Parathyroid adenoma (tissue), 2 donors: Measurements from ENCODE around the gene NOL12.
"Not testable (repeated sequence)": the region's sequence is repeated elsewhere in the genome, so short reads cannot be mapped to it uniquely, and the experiment has no call there.

Experiments
- H2AFZ ChIP-seq: fragments of 300-600 bp; sonication (generic); one replicate; pipeline ENCODE4 v1.7.0; 2017; ENCODE audit warnings: antibody characterized with exemption, mild to moderate bottlenecking
- H3K27ac ChIP-seq: fragments of 300-600 bp; sonication (generic); one replicate; pipeline ENCODE4 v1.7.0; 2017
- H3K27me3 ChIP-seq: fragments of 300-600 bp; sonication (generic); one replicate; pipeline ENCODE4 v1.7.0; 2017; ENCODE audit warnings: low read length; ENCODE audit not compliant: control insufficient read depth, insufficient read depth
- H3K36me3 ChIP-seq: fragments of 300-600 bp; sonication (generic); one replicate; pipeline ENCODE4 v1.7.0; 2017; ENCODE audit warnings: low read length; ENCODE audit not compliant: control insufficient read depth, insufficient read depth
- H3K4me1 ChIP-seq: fragments of 300-600 bp; sonication (generic); one replicate; pipeline ENCODE4 v1.7.0; 2017; ENCODE audit warnings: control low read depth
- H3K4me2 ChIP-seq: fragments of 300-600 bp; sonication (generic); one replicate; pipeline ENCODE4 v1.7.0; 2017; ENCODE audit warnings: low read length
- H3K4me3 ChIP-seq: fragments of 300-600 bp; sonication (generic); one replicate; pipeline ENCODE4 v1.7.0; 2017; ENCODE audit warnings: low read depth, low read length
- H3K79me2 ChIP-seq: fragments of 300-600 bp; sonication (generic); one replicate; pipeline ENCODE4 v1.7.0; 2017; ENCODE audit warnings: control low read depth
- H3K9ac ChIP-seq: fragments of 300-600 bp; sonication (generic); one replicate; pipeline ENCODE4 v1.7.0; 2017; ENCODE audit warnings: mild to moderate bottlenecking
- H3K9me3 ChIP-seq: fragments of 300-600 bp; sonication (generic); one replicate; pipeline ENCODE4 v1.7.0; 2017; ENCODE audit warnings: low read length; ENCODE audit not compliant: control insufficient read depth
- TF ChIP-seq, protein P1 (sequence below): fragments of 300-600 bp; sonication (generic); IDR thresholded peaks from one replicate; pipeline ENCODE4 v1.7.0; 2017; ENCODE audit warnings: antibody characterized with exemption, mild to moderate bottlenecking
- donor health status: primary hyperparathyroidism.

Gene NOL12

DNA sequence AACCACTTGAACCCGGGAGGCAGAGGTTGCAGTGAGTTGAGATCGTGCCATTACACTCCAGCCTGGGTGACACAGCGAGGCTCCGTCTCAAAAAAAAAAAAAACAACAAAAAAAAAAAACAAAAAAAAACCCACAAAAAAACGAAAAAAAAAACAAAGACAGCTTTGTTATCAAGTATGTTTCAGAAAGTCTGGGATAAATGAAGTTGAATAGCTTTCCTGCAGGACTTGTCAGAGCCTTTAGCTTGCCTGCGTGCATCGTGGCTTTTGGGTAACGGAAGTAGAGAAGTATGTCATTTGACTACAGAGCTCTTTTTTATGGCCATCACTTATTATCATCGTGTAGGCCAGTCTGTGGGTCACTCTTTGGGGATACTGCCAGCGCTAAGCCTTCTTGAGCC, 25.3 kb downstream of the NOL12 start:
- Histone ChIP-seq H2AFZ (no peak overlapping the region), H3K79me2 (no peaks in the 10 kb centered on the region), H3K4me3 (no peak overlapping the region), H3K4me2 (no peak overlapping the region), H3K9me3 (no peaks in the 10 kb centered on the region), H3K27me3 (no peaks in the 10 kb centered on the region), H3K27ac (no peak overlapping the region), H3K36me3 (no peaks in the 10 kb centered on the region), H3K9ac (no peak overlapping the region), H3K4me1 (no peaks in the 10 kb centered on the region)
- TF ChIP-seq, protein P1, sequence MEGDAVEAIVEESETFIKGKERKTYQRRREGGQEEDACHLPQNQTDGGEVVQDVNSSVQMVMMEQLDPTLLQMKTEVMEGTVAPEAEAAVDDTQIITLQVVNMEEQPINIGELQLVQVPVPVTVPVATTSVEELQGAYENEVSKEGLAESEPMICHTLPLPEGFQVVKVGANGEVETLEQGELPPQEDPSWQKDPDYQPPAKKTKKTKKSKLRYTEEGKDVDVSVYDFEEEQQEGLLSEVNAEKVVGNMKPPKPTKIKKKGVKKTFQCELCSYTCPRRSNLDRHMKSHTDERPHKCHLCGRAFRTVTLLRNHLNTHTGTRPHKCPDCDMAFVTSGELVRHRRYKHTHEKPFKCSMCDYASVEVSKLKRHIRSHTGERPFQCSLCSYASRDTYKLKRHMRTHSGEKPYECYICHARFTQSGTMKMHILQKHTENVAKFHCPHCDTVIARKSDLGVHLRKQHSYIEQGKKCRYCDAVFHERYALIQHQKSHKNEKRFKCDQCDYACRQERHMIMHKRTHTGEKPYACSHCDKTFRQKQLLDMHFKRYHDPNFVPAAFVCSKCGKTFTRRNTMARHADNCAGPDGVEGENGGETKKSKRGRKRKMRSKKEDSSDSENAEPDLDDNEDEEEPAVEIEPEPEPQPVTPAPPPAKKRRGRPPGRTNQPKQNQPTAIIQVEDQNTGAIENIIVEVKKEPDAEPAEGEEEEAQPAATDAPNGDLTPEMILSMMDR = no peak

DNA sequence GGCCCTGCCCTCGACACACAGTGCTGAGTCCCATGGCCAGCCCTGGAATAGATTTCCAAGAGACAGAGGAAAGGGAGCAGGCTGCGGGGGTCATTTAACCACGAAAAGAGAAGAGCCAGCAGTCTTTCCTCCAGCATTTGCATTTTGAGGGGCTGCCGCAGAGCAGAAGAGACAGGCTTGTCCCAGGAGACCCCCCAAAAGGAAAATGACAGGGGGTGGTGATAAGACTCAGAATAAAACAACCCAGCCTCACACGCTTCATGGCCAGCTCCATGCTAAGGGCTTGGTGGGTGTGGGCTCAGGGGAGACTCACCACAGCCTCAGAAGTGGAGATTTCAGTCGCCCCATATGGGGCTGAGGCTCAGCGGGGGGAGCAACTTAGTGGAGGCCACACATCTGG, 27.6 kb downstream of the NOL12 start:
- no peaks in the 10 kb centered on the region for H3K4me1 ChIP-seq
- H3K9me3 ChIP-seq = no peaks in the 10 kb centered on the region
- no peak overlapping the region for H3K27ac ChIP-seq
- no peak overlapping the region for H2AFZ ChIP-seq
- TF ChIP-seq, protein P1 = no peak
- H3K9ac ChIP-seq = no peak overlapping the region
- H3K36me3 ChIP-seq = no peaks in the 10 kb centered on the region
- H3K4me3 ChIP-seq = no peak overlapping the region
- H3K27me3 ChIP-seq = no peaks in the 10 kb centered on the region
- H3K4me2 ChIP-seq = no peak overlapping the region
- no peaks in the 10 kb centered on the region for H3K79me2 ChIP-seq

DNA sequence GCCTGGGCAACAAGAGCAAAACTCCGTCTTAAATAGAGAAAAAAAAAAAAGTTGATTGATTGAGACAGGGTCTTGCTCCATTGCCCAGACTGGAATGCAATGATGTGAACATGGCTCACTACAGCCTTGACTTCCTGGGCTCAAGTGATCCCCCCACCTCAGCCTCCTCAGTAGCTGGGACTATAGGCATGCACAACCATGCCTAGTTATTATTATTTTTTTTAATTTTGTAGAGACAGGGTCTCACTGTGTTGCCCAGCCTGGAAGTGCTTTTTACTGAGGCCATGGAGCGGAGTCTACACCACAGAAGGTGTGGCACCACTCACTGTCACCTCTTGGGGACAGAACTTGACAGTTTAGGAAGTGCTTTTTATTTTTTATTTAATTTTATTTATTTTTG, 28.5 kb downstream of the NOL12 start:
- H3K4me1 ChIP-seq = no peaks in the 10 kb centered on the region

DNA sequence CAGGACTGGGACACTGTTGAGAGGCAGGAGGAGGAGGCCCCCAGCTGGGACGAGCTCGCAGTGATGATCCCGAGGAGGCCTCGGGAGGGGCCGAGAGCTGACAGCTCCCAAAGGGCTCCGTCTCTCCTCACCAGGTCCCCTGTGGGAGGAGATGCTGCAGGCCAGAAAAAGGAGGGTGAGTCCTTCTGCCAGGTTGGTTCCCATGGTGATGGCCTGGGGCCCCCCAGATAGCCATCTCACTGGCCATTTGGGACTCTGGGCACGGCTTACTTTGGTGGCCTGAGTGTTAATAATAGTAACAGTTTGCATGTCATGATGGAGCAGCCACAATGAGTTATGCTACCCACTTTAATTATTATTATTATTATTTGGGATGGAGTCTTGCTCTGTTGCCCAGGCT, 29.6 kb downstream of the NOL12 start:
- Histone ChIP-seq H3K9ac (no peak overlapping the region), H3K4me2 (no peak overlapping the region), H2AFZ (no peak overlapping the region), H3K27ac (no peak overlapping the region), H3K27me3 (no peaks in the 10 kb centered on the region), H3K9me3 (no peaks in the 10 kb centered on the region), H3K36me3 (no peaks in the 10 kb centered on the region), H3K4me1 (no peaks in the 10 kb centered on the region), H3K4me3 (no peak overlapping the region), H3K79me2 (no peaks in the 10 kb centered on the region)
- TF ChIP-seq, protein P1 = no peak

More for the DNA sequence above, 28.5 kb downstream of the NOL12 start:
- Histone ChIP-seq H3K79me2 (no peaks in the 10 kb centered on the region), H3K9ac (no peak overlapping the region), H3K36me3 (no peaks in the 10 kb centered on the region), H3K9me3 (no peaks in the 10 kb centered on the region), H3K4me2 (no peak overlapping the region), H3K27ac (no peak overlapping the region), H2AFZ (no peak overlapping the region), H3K4me3 (no peak overlapping the region), H3K27me3 (no peaks in the 10 kb centered on the region)
- TF ChIP-seq, protein P1 = no peak

DNA sequence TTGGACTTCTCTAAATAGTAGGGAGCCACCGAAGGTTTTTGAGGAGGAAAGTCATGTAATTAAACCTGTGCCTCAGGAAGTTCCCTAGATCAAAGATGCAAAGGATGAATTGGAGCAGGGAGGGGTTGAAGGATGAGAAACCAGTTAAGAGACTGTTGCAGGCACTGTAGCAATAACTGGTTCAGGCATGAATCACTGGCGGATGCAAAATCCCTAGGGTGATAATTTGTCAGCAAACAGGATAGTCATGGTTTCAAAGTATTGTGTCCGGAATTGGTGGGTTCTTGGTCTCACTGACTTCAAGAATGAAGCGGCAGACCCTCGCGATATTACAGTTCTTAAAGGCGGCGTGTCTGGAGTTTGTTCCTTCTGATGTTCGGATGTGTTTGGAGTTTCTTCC, 30.6 kb downstream of the NOL12 start:
- Histone ChIP-seq H3K79me2 (no peaks in the 10 kb centered on the region), H3K9me3 (no peaks in the 10 kb centered on the region), H3K27me3 (no peaks in the 10 kb centered on the region), H3K27ac (no peak overlapping the region), H3K9ac (no peak overlapping the region), H3K4me3 (no peak overlapping the region), H3K4me2 (no peak overlapping the region), H2AFZ (no peak overlapping the region), H3K4me1 (no peaks in the 10 kb centered on the region), H3K36me3 (no peaks in the 10 kb centered on the region)
- TF ChIP-seq, protein P1 = no peak

DNA sequence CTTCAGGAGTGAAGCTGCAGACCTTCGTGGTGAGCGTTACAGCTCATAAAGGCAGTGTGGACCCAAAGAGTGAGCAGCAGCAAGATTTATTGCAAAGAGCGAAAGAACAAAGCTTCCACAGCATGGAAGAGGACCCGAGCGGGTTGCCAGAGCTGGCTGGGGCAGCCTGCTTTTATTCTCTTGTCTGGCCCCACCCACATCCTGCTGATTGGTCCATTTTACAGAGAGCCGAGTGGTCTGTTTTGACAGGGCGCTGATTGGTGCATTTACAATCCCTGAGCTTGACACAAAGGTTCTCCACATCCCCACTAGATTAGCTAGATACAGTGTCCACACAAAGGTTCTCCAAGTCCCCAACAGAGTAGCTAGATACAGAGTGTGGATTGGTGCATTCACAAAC, 31.1 kb downstream of the NOL12 start:
- H3K27ac ChIP-seq, H3K79me2 ChIP-seq, H3K27me3 ChIP-seq, H3K36me3 ChIP-seq, H3K9ac ChIP-seq, H3K4me3 ChIP-seq, H2AFZ ChIP-seq, H3K9me3 ChIP-seq, H3K4me1 ChIP-seq, H3K4me2 ChIP-seq: not testable (repeated sequence)

DNA sequence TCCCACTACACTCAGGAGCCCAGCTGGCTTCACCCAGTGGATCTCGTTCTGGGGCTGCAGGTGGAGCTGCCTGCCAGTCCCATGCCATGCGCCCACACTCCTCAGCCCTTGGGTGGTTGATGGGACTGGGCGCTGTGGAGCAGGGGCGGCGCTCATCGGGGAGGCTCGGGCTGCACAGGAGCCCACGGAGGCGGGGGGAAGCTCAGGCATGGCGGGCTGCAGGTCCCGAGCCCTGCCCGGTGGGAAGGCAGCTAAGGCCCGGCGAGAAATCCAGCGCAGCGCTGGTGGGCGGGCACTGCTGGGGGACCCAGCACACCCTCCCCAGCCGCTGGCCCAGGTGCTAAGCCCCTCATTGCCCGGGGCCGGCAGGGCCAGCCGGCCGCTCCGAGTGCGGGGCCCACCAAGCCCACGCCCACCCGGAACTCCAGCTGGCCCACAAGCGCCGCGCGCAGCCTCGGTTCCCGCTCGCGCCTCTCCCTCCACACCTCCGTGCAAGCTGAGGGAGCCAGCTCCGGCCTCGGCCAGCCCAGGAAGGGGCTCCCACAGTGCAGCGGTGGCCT, 31.7 kb downstream of the NOL12 start:
- not testable (repeated sequence) for H3K9me3 ChIP-seq, H3K79me2 ChIP-seq, H3K4me2 ChIP-seq, H3K4me1 ChIP-seq, H2AFZ ChIP-seq, H3K27ac ChIP-seq, H3K27me3 ChIP-seq, H3K9ac ChIP-seq, H3K4me3 ChIP-seq, H3K36me3 ChIP-seq
